HEK293 (cell line): ENCODE measurements around the gene BDKRB1.

Experiments
- CTCF ChIA-PET: fragments of 350-600 bp; formaldehyde crosslinking; extraction: SDS; loops from one replicate; lab custom pipeline; 2021; ENCODE audit warnings: antibody characterized with exemption; lab: Yijun Ruan, JAX
- POLR2A ChIA-PET: fragments of 300-600 bp; formaldehyde crosslinking; extraction: SDS; loops from one replicate; lab custom pipeline; 2020; ENCODE audit warnings: antibody characterized with exemption, inconsistent platforms; lab: Yijun Ruan, JAX
- H3K27ac ChIP-seq: fragments of 200-500 bp; sonication (Bioruptor generic); 2 replicates; pipeline ENCODE4 v1.5.1; 2014; ENCODE audit warnings: low read depth, low read length, control low read depth, inconsistent platforms; ENCODE audit errors: extremely low read depth
- H3K36me3 ChIP-seq, 2 experiments: fragments of 200-500 bp in 1 of 2; sonication (Bioruptor generic) in 1 of 2; 1 replicate in 1 of 2; 2 replicates in 1 of 2; pipeline ENCODE4 v1.5.1; 2014 to 2017; ENCODE audit warnings: inconsistent platforms in 2 of 2, low read length in 2 of 2; ENCODE audit not compliant: control insufficient read depth in 2 of 2, insufficient read depth in 1 of 2
- H3K4me1 ChIP-seq: fragments of 200-500 bp; sonication (Bioruptor generic); 2 replicates; pipeline ENCODE4 v1.5.1; 2014; ENCODE audit warnings: mild to moderate bottlenecking, low read length, inconsistent platforms; ENCODE audit not compliant: control insufficient read depth, insufficient read depth
- H3K4me3 ChIP-seq: 2 replicates; pipeline ENCODE4 v1.5.1; 2011; ENCODE audit warnings: low read depth, mild to moderate bottlenecking, control low read depth, low read length, moderate library complexity
- H3K9me3 ChIP-seq: fragments of 200-500 bp; sonication (Bioruptor generic); 2 replicates; pipeline ENCODE4 v1.5.1; 2014; ENCODE audit warnings: low read depth, low read length, inconsistent platforms; ENCODE audit not compliant: control insufficient read depth, insufficient read depth
- HIC1 ChIP-seq: fragments of 450-650 bp; formaldehyde crosslinking; IDR thresholded peaks from 2 replicates; pipeline ENCODE4 v1.5.1; 2016; ENCODE audit warnings: missing biosample characterization, missing genetic modification characterization
- KLF16 ChIP-seq: fragments of 450-650 bp; formaldehyde crosslinking; IDR thresholded peaks from 2 replicates; pipeline ENCODE4 v1.5.1; 2017; ENCODE audit warnings: missing biosample characterization, missing genetic modification characterization
- KLF7 ChIP-seq: fragments of 450-650 bp; formaldehyde crosslinking; IDR thresholded peaks from 2 replicates; pipeline ENCODE4 v1.5.1; 2016; ENCODE audit warnings: missing biosample characterization, missing genetic modification characterization, borderline replicate concordance
- PRDM6 ChIP-seq: fragments of 450-650 bp; formaldehyde crosslinking; IDR thresholded peaks from 2 replicates; pipeline ENCODE4 v1.5.1; 2017; ENCODE audit warnings: missing biosample characterization, missing genetic modification characterization
- REPIN1 ChIP-seq: fragments of 450-650 bp; formaldehyde crosslinking; IDR thresholded peaks from 2 replicates; pipeline ENCODE4 v1.5.1; 2017; ENCODE audit warnings: missing biosample characterization, missing genetic modification characterization, low read depth
- SCRT1 ChIP-seq: fragments of 450-650 bp; formaldehyde crosslinking; IDR thresholded peaks from 2 replicates; pipeline ENCODE4 v1.5.1; 2016; ENCODE audit warnings: missing biosample characterization, missing genetic modification characterization, borderline replicate concordance
- WT1 ChIP-seq: fragments of 450-650 bp; formaldehyde crosslinking; IDR thresholded peaks from 2 replicates; pipeline ENCODE4 v1.5.1; 2016; ENCODE audit warnings: missing biosample characterization, missing genetic modification characterization
- ZFP3 ChIP-seq: fragments of 450-650 bp; formaldehyde crosslinking; IDR thresholded peaks from 2 replicates; pipeline ENCODE4 v1.5.1; 2016; ENCODE audit warnings: low read depth, missing biosample characterization, missing genetic modification characterization
- ZFP37 ChIP-seq: fragments of 450-650 bp; formaldehyde crosslinking; IDR thresholded peaks from 2 replicates; pipeline ENCODE4 v1.5.1; 2016; ENCODE audit warnings: missing biosample characterization, missing genetic modification characterization
- ZNF133 ChIP-seq: fragments of 450-650 bp; formaldehyde crosslinking; IDR thresholded peaks from 2 replicates; pipeline ENCODE4 v1.5.1; 2016; ENCODE audit warnings: missing biosample characterization, missing genetic modification characterization
- ZNF169 ChIP-seq: fragments of 450-650 bp; formaldehyde crosslinking; IDR thresholded peaks from 2 replicates; pipeline ENCODE4 v1.5.1; 2016; ENCODE audit warnings: missing biosample characterization, missing genetic modification characterization
- ZNF175 ChIP-seq: fragments of 450-650 bp; formaldehyde crosslinking; IDR thresholded peaks from 2 replicates; pipeline ENCODE4 v1.5.1; 2016; ENCODE audit warnings: missing biosample characterization, missing genetic modification characterization
- ZNF26 ChIP-seq: fragments of 450-650 bp; formaldehyde crosslinking; IDR thresholded peaks from 2 replicates; pipeline ENCODE4 v1.5.1; 2016; ENCODE audit warnings: missing biosample characterization, missing genetic modification characterization
- ZNF488 ChIP-seq: fragments of 450-650 bp; formaldehyde crosslinking; IDR thresholded peaks from 2 replicates; pipeline ENCODE4 v1.5.1; 2016; ENCODE audit warnings: missing biosample characterization, missing genetic modification characterization
- ZNF530 ChIP-seq: fragments of 450-650 bp; formaldehyde crosslinking; IDR thresholded peaks from 2 replicates; pipeline ENCODE4 v1.5.1; 2016; ENCODE audit warnings: low read depth, missing biosample characterization, missing genetic modification characterization
- ZNF549 ChIP-seq: fragments of 450-650 bp; IDR thresholded peaks from 2 replicates; pipeline ENCODE4 v1.5.1; 2018; ENCODE audit warnings: missing biosample characterization, missing genetic modification characterization, mild to moderate bottlenecking, inconsistent platforms, moderate library complexity
- ZNF558 ChIP-seq: fragments of 450-650 bp; formaldehyde crosslinking; IDR thresholded peaks from 2 replicates; pipeline ENCODE4 v1.5.1; 2016; ENCODE audit warnings: missing biosample characterization, missing genetic modification characterization
- ZNF600 ChIP-seq: fragments of 450-650 bp; formaldehyde crosslinking; IDR thresholded peaks from 2 replicates; pipeline ENCODE4 v1.5.1; 2016; ENCODE audit warnings: missing biosample characterization, missing genetic modification characterization
- ZNF626 ChIP-seq: fragments of 450-650 bp; sonication (Bioruptor Pico); formaldehyde crosslinking; IDR thresholded peaks from 2 replicates; pipeline ENCODE4 v1.5.1; 2018; ENCODE audit warnings: missing biosample characterization, missing genetic modification characterization, inconsistent platforms
- ZNF645 ChIP-seq: fragments of 450-650 bp; formaldehyde crosslinking; IDR thresholded peaks from 2 replicates; pipeline ENCODE4; 2016; ENCODE audit warnings: missing biosample characterization, missing genetic modification characterization
- ZNF664 ChIP-seq: fragments of 450-650 bp; formaldehyde crosslinking; IDR thresholded peaks from 2 replicates; pipeline ENCODE4 v1.5.1; 2016; ENCODE audit warnings: missing biosample characterization, missing genetic modification characterization
- ZNF777 ChIP-seq: fragments of 450-650 bp; formaldehyde crosslinking; IDR thresholded peaks from 2 replicates; pipeline ENCODE4 v1.5.1; 2017; ENCODE audit warnings: missing biosample characterization, missing genetic modification characterization, borderline replicate concordance

The BDKRB1 gene

GRCh38 chr14:96264853-96265252 is 8.8 kb downstream of the BDKRB1 start (continued):
- TF ChIP-seq KLF16 (tag by site-specific recombination), result no peak
- TF ChIP-seq ZNF645 (tag by site-specific recombination), result no peak
- no peak for TF ChIP-seq SCRT1

GRCh38 chr14:96265383-96266095 is 9.5 kb downstream of the BDKRB1 start:
- TF ChIP-seq ZNF600 (tag by site-specific recombination), result no peak
- no peak for TF ChIP-seq ZNF530 (tag by site-specific recombination)
- no peak for TF ChIP-seq HIC1 (tag by site-specific recombination)
- no peak for TF ChIP-seq REPIN1
- no peak for TF ChIP-seq ZNF777
- no peak for TF ChIP-seq ZNF626 (tag by site-specific recombination)
- TF ChIP-seq ZNF169, result no peak
- TF ChIP-seq ZNF26, result no peak
- TF ChIP-seq ZNF133 (tag by site-specific recombination), result no peak
- TF ChIP-seq ZNF488 (tag by site-specific recombination), result no peak
- TF ChIP-seq WT1 (tag by site-specific recombination), result no peak
- no peak for TF ChIP-seq ZNF558
- no peak for TF ChIP-seq ZNF549
- TF ChIP-seq ZNF664 (tag by site-specific recombination), result no peak
- no peak for TF ChIP-seq ZFP3 (tag by site-specific recombination)
- no peak for TF ChIP-seq PRDM6
- TF ChIP-seq KLF7 (tag by site-specific recombination), result no peak
- no peak for TF ChIP-seq ZNF175 (tag by site-specific recombination)
- no peak for TF ChIP-seq ZFP37 (tag by site-specific recombination)
- CTCF ChIA-PET, result interaction anchor here (0.5 to 0.6 kb wide), 2 partner anchors 59 to 151 kb away, joined by 3 read pairs; no protein-coding TSS in a partner anchor
- Histone ChIP-seq H3K9me3 (no peaks in the 10 kb centered on the region), H3K4me1 (no peaks in the 10 kb centered on the region), H3K36me3 (no peaks in the 10 kb centered on the region), H3K27ac (no peak overlapping the region), H3K4me3 (no peak overlapping the region)
- POLR2A ChIA-PET, result no interaction called here
